ENCODE data around the gene GRM4.

Gene GRM4

GRCh38 chr6:34157236-34157830 lies 11.4 kb upstream of the GRM4 start:
- DNase-seq: no peak

DNA sequence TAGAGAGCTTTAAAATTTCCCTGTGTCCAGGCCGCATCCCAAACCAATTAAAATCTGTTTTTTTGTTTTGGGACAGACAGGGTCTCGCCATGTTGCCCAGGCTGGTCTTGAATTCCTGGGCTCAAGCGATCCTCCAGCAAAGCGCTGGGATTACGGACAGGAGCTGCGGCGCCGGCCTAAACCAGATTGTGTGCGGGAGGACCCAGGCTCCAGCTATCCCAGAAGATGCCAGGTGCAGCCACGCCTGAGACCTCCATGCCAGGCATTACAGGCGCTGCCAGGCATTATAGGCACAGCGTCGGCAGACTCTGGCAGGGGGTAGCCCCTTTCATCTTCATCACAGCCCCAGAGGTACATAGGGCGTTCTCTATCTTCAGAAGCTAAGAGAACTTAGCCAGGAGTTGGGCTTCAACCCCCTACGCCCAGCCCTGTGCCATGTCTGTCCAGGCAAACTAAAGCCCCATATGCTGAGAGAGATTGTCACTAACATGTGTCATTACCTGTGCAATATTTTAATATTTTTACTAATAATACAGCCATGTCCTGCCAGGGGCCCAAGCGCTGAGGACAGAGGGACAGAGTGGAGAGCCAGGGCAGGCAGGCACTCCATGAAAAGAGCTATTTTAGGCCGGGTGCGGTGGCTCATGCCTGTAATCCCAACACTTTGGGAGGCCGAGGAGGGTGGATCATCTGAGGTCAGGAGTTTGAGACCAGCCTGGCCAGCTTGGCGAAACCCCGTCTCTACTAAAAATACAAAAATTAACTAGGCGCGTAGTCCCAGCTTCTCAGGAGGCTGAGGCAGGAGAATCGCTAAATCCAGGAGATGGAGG lies 9.8 kb upstream of the GRM4 start:
- no peak for DNase-seq

GRCh38 chr6:34154668-34155447 lies 9.0 kb upstream of the GRM4 start:
- DNase-seq: peak; percentile 60

DNA sequence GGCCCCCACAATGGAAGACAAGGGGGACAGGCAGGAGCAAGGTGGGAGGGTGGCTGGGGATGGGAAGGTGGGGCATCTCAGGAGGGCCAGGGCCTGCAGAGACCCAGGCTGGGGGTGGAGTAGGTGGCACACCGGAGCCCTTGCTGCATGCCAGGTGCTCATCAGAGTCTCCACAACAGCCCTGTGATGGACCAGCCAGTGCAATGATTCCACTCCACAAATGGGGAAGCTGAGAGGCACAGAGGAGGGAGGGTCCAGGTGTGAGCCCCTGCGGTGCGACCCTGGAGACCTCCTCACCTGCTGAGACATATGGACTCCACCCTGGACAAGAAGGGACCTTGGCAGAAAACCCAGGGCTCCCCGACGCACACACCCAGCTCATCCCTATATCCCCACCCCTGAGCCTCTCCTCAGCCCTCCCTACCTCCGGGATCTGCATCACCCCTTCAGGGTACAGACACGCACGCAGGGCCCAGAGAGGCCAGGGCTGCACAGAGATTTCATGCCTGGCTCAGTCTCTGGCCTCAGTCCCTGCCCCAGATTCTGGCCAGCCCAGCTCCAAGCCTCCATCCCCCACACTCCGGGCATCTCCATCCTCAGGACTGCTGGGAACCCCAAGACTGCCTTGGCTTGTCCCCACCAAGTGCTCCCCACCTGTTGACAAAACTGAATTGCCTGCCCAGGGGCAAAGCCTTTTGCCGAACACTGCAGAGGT lies 7.1 kb upstream of the GRM4 start:
- DNase-seq: no peak

DNA sequence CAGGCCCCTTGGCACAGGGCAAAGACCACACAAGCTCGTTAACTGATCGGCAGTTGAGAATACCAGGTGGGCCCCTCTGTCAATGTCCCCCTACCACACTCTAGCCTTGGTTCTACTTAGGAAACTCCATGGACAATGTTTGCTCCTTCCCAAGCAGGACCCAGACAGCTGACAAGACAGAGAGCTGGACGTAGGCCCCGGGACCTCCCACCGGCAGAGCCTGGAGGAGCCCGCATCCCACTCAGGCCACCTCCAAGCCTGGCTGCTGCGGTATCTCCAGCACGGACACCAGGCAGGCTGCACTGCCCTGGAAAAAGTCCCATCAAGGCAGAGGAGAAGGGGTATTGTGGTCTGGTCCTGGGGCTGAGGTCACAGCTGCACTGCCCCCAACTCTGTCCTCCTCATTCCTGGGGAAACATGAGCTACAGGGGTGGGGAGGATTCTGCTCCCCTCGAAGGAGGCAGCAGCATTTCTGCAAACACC lies 6.2 kb upstream of the GRM4 start:
- no peak for DNase-seq

DNA sequence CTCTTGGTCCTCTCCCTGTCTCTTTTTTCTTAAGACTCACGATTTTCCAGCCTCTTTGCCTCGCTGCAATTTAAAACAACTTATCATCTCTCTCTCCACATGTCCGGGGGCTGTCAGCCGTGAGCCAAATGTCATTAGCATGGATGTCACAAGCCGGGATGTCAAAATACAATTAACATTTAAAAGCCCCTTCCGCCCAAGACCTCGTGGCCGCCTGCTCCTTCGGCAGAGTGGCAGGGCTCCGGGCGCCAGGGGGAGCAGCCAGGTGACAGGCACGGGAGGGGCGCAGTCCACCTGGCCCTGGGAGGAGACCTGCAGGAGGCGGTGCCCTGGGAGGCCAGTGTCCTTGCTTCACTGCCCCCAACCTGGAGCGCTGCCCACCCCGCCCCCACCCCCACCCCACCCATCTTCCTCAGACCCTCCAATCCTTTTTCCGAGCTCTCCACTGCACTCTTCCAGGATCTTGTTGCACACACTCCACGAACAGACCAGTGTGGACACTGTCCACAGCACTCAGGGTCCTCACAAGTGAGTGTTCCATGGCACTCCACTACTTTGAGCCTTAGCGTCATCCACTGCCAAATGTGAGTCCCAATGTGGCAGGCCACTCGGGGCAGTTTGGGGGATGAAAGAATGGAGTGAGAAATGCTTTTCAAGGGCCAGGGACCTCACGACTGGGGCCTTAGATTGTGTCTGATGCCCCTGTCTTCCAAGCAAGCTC lies 5.6 kb upstream of the GRM4 start:
- no peak for DNase-seq

DNA sequence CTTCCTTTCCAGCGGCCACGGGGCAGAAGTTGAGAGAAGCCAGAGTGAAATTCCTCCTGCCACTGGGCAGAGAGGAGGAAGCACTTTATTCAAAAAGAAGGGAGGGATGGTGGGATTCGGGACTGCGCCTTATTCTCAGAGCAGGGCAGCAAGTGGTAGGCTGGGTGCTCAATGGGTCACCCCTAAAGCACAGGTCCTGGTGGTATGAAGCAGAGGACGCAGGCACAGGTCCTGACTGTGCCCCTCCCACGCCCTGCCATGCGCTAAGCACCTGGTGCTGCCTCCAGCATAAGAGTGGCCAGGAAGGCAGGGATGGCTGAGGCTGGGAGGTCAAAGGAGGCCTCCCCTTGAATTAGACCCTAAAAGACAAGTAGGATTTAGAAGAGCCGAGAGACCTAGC lies 4.9 kb upstream of the GRM4 start:
- no peak for DNase-seq

DNA sequence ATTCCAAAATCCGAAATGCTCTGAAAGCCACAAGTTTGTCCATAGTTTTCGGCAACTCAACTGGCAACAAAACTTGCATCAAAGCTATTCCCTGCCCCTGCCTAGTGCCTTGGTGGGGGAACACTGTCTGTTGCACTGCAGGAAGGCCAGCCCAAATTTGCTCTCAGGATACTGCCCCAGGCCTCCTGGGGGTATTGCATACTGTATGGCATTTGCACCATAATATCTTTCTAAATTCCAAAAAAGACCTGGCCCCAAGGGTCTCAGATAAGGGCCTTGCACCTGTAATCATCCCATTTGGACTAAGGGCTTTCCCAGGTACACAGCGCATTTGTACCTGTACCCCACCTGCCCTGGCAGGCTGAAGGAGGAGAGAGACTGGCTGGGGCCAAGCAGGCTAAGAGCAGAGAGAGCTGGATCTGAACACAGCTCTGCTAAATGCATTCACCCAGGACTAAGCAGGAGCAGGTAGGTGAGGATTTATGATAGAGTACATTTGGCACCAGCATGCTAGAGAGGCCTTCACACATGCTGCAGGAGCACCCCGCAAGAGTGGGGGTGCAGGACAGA lies 4.0 kb upstream of the GRM4 start:
- no peak for DNase-seq

- DNase-seq: no peak
These were observed 3.5 kb upstream of the GRM4 start for GRCh38 chr6:34149452-34149810.

DNA sequence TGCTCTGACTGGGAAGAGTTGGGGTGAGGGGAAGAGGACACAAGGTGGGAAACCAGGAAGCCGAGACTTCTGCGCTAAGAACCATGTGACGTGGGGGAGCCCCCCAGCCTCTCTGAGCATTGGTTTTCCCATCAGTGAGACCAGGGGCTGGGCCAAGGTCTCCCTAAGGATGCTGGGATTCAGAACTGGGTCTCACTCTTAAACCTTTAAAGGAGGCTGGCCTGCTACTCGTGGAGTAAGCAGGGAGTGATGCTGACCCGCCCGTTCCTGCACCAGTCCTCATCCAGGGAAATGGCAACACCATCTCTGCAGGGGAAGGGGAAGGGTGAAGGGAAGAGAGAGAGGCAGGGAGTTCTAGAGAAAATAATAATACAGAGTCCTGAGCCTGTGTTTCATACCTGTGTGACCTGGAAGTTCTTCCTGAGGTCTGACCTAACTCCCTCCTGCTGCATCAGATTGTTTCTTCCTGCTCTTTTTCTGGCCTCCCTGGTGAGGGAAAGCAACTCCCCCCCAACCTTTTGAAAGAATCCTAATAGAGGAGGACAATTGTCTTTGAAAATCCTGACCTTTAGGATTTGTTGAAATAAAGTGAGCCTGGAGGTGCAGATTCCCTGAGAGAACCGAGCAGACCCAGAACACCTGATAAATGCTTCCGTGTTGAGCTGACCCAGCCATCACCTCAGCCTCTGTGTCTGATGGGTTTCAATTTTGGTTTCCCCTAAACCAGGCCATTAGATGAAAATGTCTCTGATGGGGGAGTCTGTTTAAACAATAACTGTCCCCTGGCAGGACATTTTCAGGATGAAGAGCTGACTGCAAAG lies 3.0 kb upstream of the GRM4 start:
- no peak for DNase-seq

DNA sequence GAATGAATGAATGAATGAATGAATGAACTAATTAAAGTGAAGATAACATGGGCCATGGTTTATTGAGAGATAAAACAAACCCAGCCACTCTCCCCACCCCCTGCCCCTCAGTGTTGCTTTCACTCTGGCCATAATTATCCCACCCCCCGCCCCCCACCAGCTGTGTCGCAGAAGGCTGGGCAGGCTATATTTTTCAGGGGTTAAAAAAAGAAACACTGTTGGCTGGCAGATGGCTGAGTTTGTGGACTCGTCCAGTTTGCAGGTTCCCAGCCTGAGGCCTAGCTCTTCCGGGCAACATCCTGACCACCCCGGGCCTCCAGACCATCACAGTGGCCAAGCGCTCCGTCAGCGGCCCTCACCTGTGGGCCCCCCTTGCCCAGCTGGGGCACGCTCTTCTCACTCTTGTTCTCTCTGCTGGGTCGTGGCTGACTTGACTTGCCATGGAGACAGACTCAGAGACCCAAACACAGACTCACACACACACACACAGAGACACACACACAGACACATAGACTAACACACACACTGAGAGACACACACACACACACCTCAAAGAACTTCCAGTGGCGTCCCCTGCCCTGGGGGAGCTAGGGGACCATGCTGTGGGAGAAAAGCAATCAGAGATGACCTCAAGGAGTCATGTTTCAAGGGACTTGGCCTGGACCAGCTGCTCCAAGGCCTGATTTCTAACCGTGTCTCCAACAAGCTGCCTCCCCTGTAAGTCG lies 2.2 kb upstream of the GRM4 start:
- DNase-seq: no peak

GRCh38 chr6:34146801-34147592 lies 1.1 kb upstream of the GRM4 start:
- no peak for DNase-seq

GRCh38 chr6:34145161-34146020 lies 496 bp downstream of the GRM4 start:
- peak; percentile 35 for DNase-seq

- DNase-seq: no peak
These were observed 1.2 kb downstream of the GRM4 start for GRCh38 chr6:34144581-34145160.

DNA sequence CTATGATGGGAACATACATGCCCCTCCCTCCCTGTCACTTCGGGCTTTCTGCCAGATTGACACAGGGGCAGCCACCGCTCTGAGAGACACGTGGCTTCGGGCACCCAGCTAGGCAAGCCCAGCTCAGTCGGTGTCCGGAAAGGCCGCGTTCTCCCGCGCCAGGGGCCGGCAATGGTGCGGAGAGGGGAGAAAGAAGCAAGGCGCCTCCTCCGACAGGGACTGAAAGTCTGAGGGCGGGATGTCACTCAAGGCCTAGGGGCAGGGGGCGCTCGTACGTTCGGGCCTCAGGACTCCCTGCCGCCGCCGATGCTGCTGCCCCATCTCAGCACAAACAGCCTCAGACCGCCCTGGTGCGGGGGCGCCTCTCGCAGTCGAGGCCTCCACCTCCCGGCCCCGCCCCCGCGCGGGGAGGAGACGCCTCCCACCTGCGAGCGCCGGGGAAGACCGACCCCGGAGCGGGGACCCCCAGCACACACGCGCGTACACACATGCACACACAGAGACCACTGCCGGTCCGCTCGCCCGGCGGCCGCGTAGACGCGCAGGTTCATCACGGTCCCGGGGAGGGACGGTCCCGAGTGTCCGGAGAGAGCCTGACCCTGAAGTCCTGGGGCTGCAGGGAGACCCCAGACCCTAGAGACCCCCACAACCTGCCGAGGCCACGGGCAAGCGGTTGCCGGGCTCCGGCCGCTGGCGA lies 1.9 kb downstream of the GRM4 start:
- peak; percentile 28 for DNase-seq

DNA sequence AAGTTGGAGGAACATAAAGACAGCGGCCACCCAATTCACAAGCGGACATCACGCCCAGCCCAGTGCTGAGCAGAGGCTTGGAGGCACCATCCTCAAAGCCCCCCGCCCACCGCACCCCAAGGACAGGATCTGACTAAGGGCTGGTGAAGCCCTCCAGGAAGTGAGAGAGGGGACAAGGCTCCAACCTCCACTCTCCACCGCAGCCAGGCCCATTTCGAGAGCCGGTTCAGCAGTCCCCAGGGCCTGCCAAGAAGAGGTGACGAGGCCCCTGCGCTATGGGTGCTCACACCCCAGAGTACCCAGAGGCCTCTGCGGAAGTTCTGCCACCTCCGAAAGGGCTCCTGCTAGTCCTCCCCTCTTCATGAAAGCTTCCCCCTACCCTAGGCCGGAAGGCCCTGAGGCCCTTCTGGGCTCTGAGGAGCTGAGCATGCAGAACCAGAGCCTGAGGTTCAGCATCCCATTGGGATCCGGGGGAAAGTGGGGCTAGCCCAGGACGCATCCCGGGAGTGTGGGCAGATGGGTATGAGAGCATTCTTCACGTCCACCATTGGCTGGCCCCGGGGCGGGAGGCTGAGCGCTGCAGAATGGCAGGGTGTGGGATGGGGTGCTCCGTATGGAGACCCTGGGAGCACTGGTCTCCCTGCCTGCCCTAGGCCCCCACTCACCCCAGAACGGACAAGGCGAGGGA lies 2.5 kb downstream of the GRM4 start:
- no peak for DNase-seq
